PC-9 (cell line): ENCODE data around the gene MDFIC2. TPM values are rescaled to one million over a fixed set of nuclear protein-coding genes. Genes with fewer than 3 reads are reported as not detected.

Experiments used
- BruUV-seq: library from RNA; stranded (reverse); fragments of 400-500 nt; replicated peaks from 2 replicates; lab custom pipeline; 2021; lab: Mats Ljungman, UMichigan
- CTCF ChIA-PET: fragments of 300-600 bp; sonication (Branson Sonifier 250); formaldehyde crosslinking; loops from one replicate; lab custom pipeline; 2022; ENCODE audit warnings: antibody characterized with exemption; lab: Charles Lee
- POLR2A ChIA-PET: fragments of 300-600 bp; sonication (Branson Sonifier 250); formaldehyde crosslinking; loops from one replicate; lab custom pipeline; 2022; ENCODE audit warnings: antibody characterized with exemption; ENCODE audit not compliant: unreplicated experiment; lab: Charles Lee
- DNase-seq, 2 experiments: peaks; one replicate each; pipeline versions ENCODE4 v3.0.0 to v3.0.0-alpha.2; 2015 to 2022; ENCODE audit warnings: mixed read lengths in 1 of 2
- H2AFZ ChIP-seq: fragments of 200-600 bp; sonication (generic); 2 replicates; pipeline ENCODE4 v1.8.1; 2017; ENCODE audit warnings: antibody characterized with exemption
- H3F3A ChIP-seq: fragments of 200-600 bp; sonication (generic); 2 replicates; pipeline ENCODE4 v1.8.1; 2017; ENCODE audit warnings: antibody characterized with exemption, mild to moderate bottlenecking, low read depth; ENCODE audit not compliant: insufficient read depth
- H3K27ac ChIP-seq: fragments of 200-600 bp; sonication (generic); 2 replicates; pipeline ENCODE4 v1.6.1; 2016; ENCODE audit warnings: mixed run types
- H3K27me3 ChIP-seq: fragments of 200-600 bp; sonication (generic); 2 replicates; pipeline ENCODE4 v1.6.1; 2016; ENCODE audit warnings: low read depth, mixed run types; ENCODE audit not compliant: insufficient read depth
- H3K36me3 ChIP-seq: fragments of 200-600 bp; sonication (generic); 2 replicates; pipeline ENCODE4 v1.6.1; 2016; ENCODE audit warnings: low read depth, mixed run types
- H3K4me1 ChIP-seq: fragments of 200-600 bp; sonication (generic); replicated peaks from 2 replicates; pipeline ENCODE4 v1.6.1; 2016; ENCODE audit warnings: mixed run types; ENCODE audit not compliant: insufficient read depth
- H3K4me2 ChIP-seq: fragments of 200-600 bp; sonication (generic); 2 replicates; pipeline ENCODE4 v1.6.1; 2017; ENCODE audit warnings: mixed run types
- H3K4me3 ChIP-seq: fragments of 200-600 bp; sonication (generic); 2 replicates; pipeline ENCODE4 v1.6.1; 2016; ENCODE audit warnings: mixed run types
- H3K79me2 ChIP-seq: fragments of 200-600 bp; sonication (generic); 2 replicates; pipeline ENCODE4 v1.6.1; 2017; ENCODE audit warnings: low read depth, mixed run types
- H3K9me2 ChIP-seq: fragments of 200-600 bp; sonication (generic); 2 replicates; pipeline ENCODE4 v1.8.1; 2017; ENCODE audit warnings: mild to moderate bottlenecking; ENCODE audit not compliant: insufficient read depth
- H3K9me3 ChIP-seq: fragments of 200-600 bp; sonication (generic); 2 replicates; pipeline ENCODE4 v1.8.1; 2016; ENCODE audit warnings: low read depth; ENCODE audit not compliant: insufficient read depth
- H4K20me1 ChIP-seq: fragments of 200-600 bp; sonication (generic); 2 replicates; pipeline ENCODE4 v1.8.1; 2017; ENCODE audit not compliant: insufficient read depth
- EZH2 ChIP-seq: fragments of 200-600 bp; sonication (generic); IDR thresholded peaks from 2 replicates; pipeline ENCODE4 v1.8.0; 2017; ENCODE audit warnings: antibody characterized with exemption, low read depth
- intact Hi-C: fragments of 100-400 bp; cut with micrococcal nuclease; formaldehyde crosslinking; loops from one replicate; pipeline ENCODE4 v1.10.0; 2022; ENCODE audit not compliant: unreplicated experiment
- total RNA-seq: library from RNA; stranded (reverse); gene quantifications from 2 replicates; pipeline ENCODE4 v1.2.3, GENCODE V29; 2021
- TF ChIP-seq, protein P1 (sequence below): fragments of 200-600 bp; sonication (generic); conservative IDR thresholded peaks from 2 replicates; pipeline ENCODE4 v1.6.1; 2017; ENCODE audit warnings: mixed run types, antibody characterized with exemption, mild to moderate bottlenecking, moderate library complexity

The MDFIC2 gene
- total RNA-seq, 1 experiment from 2014 or later, result not detected

DNA sequence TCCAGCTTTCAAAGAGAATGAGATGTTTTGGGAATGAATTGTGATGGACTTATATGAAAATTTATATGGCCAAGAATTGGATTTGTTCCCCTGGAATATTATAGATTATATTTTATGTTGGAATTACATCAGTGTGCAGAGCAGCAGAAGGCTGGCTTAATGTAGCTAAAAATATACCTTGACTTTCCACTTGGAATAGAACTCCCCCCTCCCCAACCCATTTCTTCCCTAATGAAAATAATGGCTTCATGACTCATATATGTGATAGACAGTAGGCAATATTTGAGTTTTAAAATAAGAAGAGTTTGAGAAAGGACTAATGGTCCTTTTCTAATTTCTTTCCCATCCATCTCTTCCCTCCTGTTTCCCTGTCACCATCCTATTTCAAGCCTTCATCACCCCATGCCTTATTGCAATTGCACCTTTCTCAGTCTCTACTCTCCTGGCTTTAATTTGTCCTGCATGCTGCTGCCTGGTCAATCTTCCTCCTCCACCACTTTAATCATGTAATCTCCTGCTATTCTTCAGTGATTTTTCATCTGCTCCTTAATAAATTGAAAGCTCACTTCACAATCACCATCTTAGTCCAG lies 122.5 kb downstream of the MDFIC2 start:
- DNase-seq, result no peak
- no peaks in the 10 kb centered on the region for H3K4me1 ChIP-seq
- H3K79me2 ChIP-seq, result no peaks in the 10 kb centered on the region
- no peaks in the 10 kb centered on the region for H3K27me3 ChIP-seq
- H3K36me3 ChIP-seq, result no peaks in the 10 kb centered on the region
- ChIA-PET POLR2A (no interaction called here), CTCF (no interaction called here)
- BruUV-seq, result no TSS peak
- H3K27ac ChIP-seq, result no peak overlapping the region
- intact Hi-C loops, result no loop called here
- no peak overlapping the region for H2AFZ ChIP-seq
- no peaks in the 10 kb centered on the region for H3K9me3 ChIP-seq
- no peaks in the 10 kb centered on the region for H3K9me2 ChIP-seq
- no peak for TF ChIP-seq EZH2
- TF ChIP-seq, protein P1, sequence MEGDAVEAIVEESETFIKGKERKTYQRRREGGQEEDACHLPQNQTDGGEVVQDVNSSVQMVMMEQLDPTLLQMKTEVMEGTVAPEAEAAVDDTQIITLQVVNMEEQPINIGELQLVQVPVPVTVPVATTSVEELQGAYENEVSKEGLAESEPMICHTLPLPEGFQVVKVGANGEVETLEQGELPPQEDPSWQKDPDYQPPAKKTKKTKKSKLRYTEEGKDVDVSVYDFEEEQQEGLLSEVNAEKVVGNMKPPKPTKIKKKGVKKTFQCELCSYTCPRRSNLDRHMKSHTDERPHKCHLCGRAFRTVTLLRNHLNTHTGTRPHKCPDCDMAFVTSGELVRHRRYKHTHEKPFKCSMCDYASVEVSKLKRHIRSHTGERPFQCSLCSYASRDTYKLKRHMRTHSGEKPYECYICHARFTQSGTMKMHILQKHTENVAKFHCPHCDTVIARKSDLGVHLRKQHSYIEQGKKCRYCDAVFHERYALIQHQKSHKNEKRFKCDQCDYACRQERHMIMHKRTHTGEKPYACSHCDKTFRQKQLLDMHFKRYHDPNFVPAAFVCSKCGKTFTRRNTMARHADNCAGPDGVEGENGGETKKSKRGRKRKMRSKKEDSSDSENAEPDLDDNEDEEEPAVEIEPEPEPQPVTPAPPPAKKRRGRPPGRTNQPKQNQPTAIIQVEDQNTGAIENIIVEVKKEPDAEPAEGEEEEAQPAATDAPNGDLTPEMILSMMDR, result no peak
- H3K4me3 ChIP-seq, result no peak overlapping the region
- H4K20me1 ChIP-seq, result no peaks in the 10 kb centered on the region
- no peaks in the 10 kb centered on the region for H3F3A ChIP-seq
- H3K4me2 ChIP-seq, result no peak overlapping the region

- H2AFZ ChIP-seq, result no peak overlapping the region
- no peaks in the 10 kb centered on the region for H3K4me1 ChIP-seq
- no peak for TF ChIP-seq EZH2
- TF ChIP-seq, protein P1, result no peak
- no peak for DNase-seq
- H3K9me2 ChIP-seq, result no peaks in the 10 kb centered on the region
- no peaks in the 10 kb centered on the region for H4K20me1 ChIP-seq
- no peaks in the 10 kb centered on the region for H3K36me3 ChIP-seq
- H3K27me3 ChIP-seq, result peaks cover 20% of the 10 kb centered on the region; the same call in 1 of the 2 replicates
- no peaks in the 10 kb centered on the region for H3F3A ChIP-seq
- intact Hi-C loops, result no loop called here
- H3K4me3 ChIP-seq, result no peak overlapping the region
- BruUV-seq, result no TSS peak
- POLR2A ChIA-PET, result no interaction called here
- CTCF ChIA-PET, result interaction anchor here (0.5 kb wide), 1 partner anchor 144 kb away, joined by 3 read pairs; no protein-coding TSS in a partner anchor
- no peaks in the 10 kb centered on the region for H3K9me3 ChIP-seq
- no peaks in the 10 kb centered on the region for H3K79me2 ChIP-seq
- no peak overlapping the region for H3K4me2 ChIP-seq
- no peak overlapping the region for H3K27ac ChIP-seq
These were observed 126.2 kb downstream of the MDFIC2 start for GRCh38 chr3:70186221-70186620.

- Histone ChIP-seq H3K4me2 (no peak overlapping the region), H3K36me3 (no peaks in the 10 kb centered on the region), H3K4me3 (no peak overlapping the region), H3K9me2 (no peaks in the 10 kb centered on the region), H3F3A (no peaks in the 10 kb centered on the region), H3K27me3 (peaks cover 23% of the 10 kb centered on the region; the same call in 1 of the 2 replicates), H4K20me1 (no peaks in the 10 kb centered on the region), H3K4me1 (no peaks in the 10 kb centered on the region), H2AFZ (no peak overlapping the region), H3K9me3 (no peaks in the 10 kb centered on the region), H3K79me2 (no peaks in the 10 kb centered on the region), H3K27ac (no peak overlapping the region)
- TF ChIP-seq EZH2, result no peak
- TF ChIP-seq, protein P1, result no peak
- POLR2A ChIA-PET, result no interaction called here
- intact Hi-C loops, result no loop called here
- no peak for DNase-seq
- CTCF ChIA-PET, result no interaction called here
- BruUV-seq, result no TSS peak
These were observed 126.8 kb downstream of the MDFIC2 start for GRCh38 chr3:70185661-70186060.
